ENCODE data around the gene ARSG.
"Not testable (repeated sequence)": the region's sequence is repeated elsewhere in the genome, so short reads cannot be mapped to it uniquely, and the experiment has no call there.

Gene ARSG

GRCh38 chr17:68277807-68278206 lies 13.5 kb upstream of the ARSG start:
- DNase-seq (ENCODE audit: low read depth in 2 of 2): no peak

GRCh38 chr17:68281965-68282364 lies 9.3 kb upstream of the ARSG start:
- DNase-seq (ENCODE audit: low read depth in 2 of 2): not testable (repeated sequence)

- DNase-seq (ENCODE audit: low read depth in 2 of 2): no peak
These were observed 2.9 kb upstream of the ARSG start for GRCh38 chr17:68288375-68288774.

GRCh38 chr17:68288804-68289203 lies 2.5 kb upstream of the ARSG start:
- DNase-seq (ENCODE audit: low read depth in 2 of 2): no peak

GRCh38 chr17:68289473-68289872 lies 1.8 kb upstream of the ARSG start:
- DNase-seq (ENCODE audit: low read depth in 2 of 2): no peak

- DNase-seq (ENCODE audit: low read depth in 2 of 2): no peak
These were observed 1.4 kb upstream of the ARSG start for GRCh38 chr17:68289936-68290267.

- DNase-seq (ENCODE audit: low read depth in 2 of 2): peak; percentile 34 to 38
These were observed 884 bp upstream of the ARSG start for GRCh38 chr17:68290268-68290954.

- peak; percentile 78 to 85 for DNase-seq (ENCODE audit: low read depth in 2 of 2)
These were observed 767 bp downstream of the ARSG start for GRCh38 chr17:68291836-68292688.

GRCh38 chr17:68292689-68293040 lies 1.4 kb downstream of the ARSG start:
- no peak for DNase-seq (ENCODE audit: low read depth in 2 of 2)

- DNase-seq (ENCODE audit: low read depth in 2 of 2): no peak
These were observed 2.3 kb downstream of the ARSG start for GRCh38 chr17:68293490-68294195.

- no peak for DNase-seq (ENCODE audit: low read depth in 2 of 2)
These were observed 2.9 kb downstream of the ARSG start for GRCh38 chr17:68294196-68294555.

- DNase-seq (ENCODE audit: low read depth in 2 of 2): no peak
These were observed 3.3 kb downstream of the ARSG start for GRCh38 chr17:68294617-68295016.

GRCh38 chr17:68295086-68295485 lies 3.8 kb downstream of the ARSG start:
- peak in 1 of 2 experiments; percentile 43 for DNase-seq (ENCODE audit: low read depth in 2 of 2)

- DNase-seq (ENCODE audit: low read depth in 2 of 2): peak in 1 of 2 experiments; percentile 23
These were observed 5.2 kb downstream of the ARSG start for GRCh38 chr17:68296217-68297191.

GRCh38 chr17:68297195-68297594 lies 5.9 kb downstream of the ARSG start:
- DNase-seq (ENCODE audit: low read depth in 2 of 2): no peak

GRCh38 chr17:68298601-68299000 lies 7.3 kb downstream of the ARSG start:
- DNase-seq (ENCODE audit: low read depth in 2 of 2): no peak

GRCh38 chr17:68299817-68300216 lies 8.5 kb downstream of the ARSG start:
- DNase-seq (ENCODE audit: low read depth in 2 of 2): no peak

GRCh38 chr17:68301438-68301959 lies 10.2 kb downstream of the ARSG start:
- DNase-seq (ENCODE audit: low read depth in 2 of 2): no peak

GRCh38 chr17:68302066-68302564 lies 10.8 kb downstream of the ARSG start:
- no peak for DNase-seq (ENCODE audit: low read depth in 2 of 2)

- DNase-seq (ENCODE audit: low read depth in 2 of 2): no peak
These were observed 11.4 kb downstream of the ARSG start for GRCh38 chr17:68302666-68303065.

GRCh38 chr17:68304706-68305105 lies 13.4 kb downstream of the ARSG start:
- DNase-seq (ENCODE audit: low read depth in 2 of 2): no peak
